ENCODE data around the gene TMEM131.

- TF ChIP-seq CEBPB (IDR thresholded peaks at IDR 0.05; ENCODE audit: low read depth, low read length) (no peak), POLR2AphosphoS5 (IDR thresholded peaks at IDR 0.05; ENCODE audit: low read depth, low read length) (no peak), FOSL1 (IDR thresholded peaks at IDR 0.05; ENCODE audit: insufficient read depth, low read depth, low read length) (no peak), ZNF274 (IDR thresholded peaks at IDR 0.05; ENCODE audit: borderline replicate concordance, extremely low read depth, low read length) (no peak), TAF1 (IDR thresholded peaks at IDR 0.05; ENCODE audit: low read depth, low read length) (no peak)
Measured at GRCh38 chr2:97911922-97912575, 83.7 kb downstream of the TMEM131 start.

Measured in H1 (cell line).